Trophoblast cell (in vitro differentiated cells and primary cell): Measurements from ENCODE around the gene CFLAR.
"Not testable (repeated sequence)": the region's sequence is repeated elsewhere in the genome, so short reads cannot be mapped to it uniquely, and the experiment has no call there.

Experiments
- DNase-seq, 2 donors: peaks; one replicate each; pipeline ENCODE4 v3.0.0-alpha.2; 2016
- H2AFZ ChIP-seq: 2 replicates; pipeline ENCODE4 v1.6.1; 2013; ENCODE audit warnings: low read length, moderate library complexity, mild to moderate bottlenecking; ENCODE audit not compliant: insufficient read depth, poor library complexity
- H2AK5ac ChIP-seq: 2 replicates; pipeline ENCODE4 v1.6.1; 2013; ENCODE audit warnings: mild to moderate bottlenecking, low read length
- H2BK120ac ChIP-seq: 2 replicates; pipeline ENCODE4 v1.6.1; 2013; ENCODE audit warnings: low read length, mild to moderate bottlenecking, moderate library complexity; ENCODE audit not compliant: insufficient read depth, poor library complexity
- H2BK12ac ChIP-seq: 2 replicates; pipeline ENCODE4 v1.6.1; 2013; ENCODE audit warnings: mild to moderate bottlenecking, low read length, moderate library complexity
- H2BK5ac ChIP-seq: 2 replicates; pipeline ENCODE4 v1.6.1; 2013; ENCODE audit warnings: low read length, low read depth, moderate library complexity, mild to moderate bottlenecking; ENCODE audit not compliant: poor library complexity
- H3K14ac ChIP-seq: 2 replicates; pipeline ENCODE4 v1.6.1; 2013; ENCODE audit warnings: mild to moderate bottlenecking, low read length
- H3K18ac ChIP-seq: 2 replicates; pipeline ENCODE4 v1.6.1; 2013; ENCODE audit warnings: mild to moderate bottlenecking, low read length
- H3K23ac ChIP-seq: 2 replicates; pipeline ENCODE4 v1.6.1; 2013; ENCODE audit warnings: low read length
- H3K27ac ChIP-seq: 2 replicates; pipeline ENCODE4 v1.5.1; 2013; ENCODE audit warnings: low read depth, mild to moderate bottlenecking, inconsistent platforms, low read length, moderate library complexity
- H3K27me3 ChIP-seq: 2 replicates; pipeline ENCODE4 v1.6.1; 2013; ENCODE audit warnings: inconsistent platforms, mild to moderate bottlenecking, low read length, moderate library complexity; ENCODE audit not compliant: insufficient read depth
- H3K36me3 ChIP-seq, 2 experiments: 1 replicate in 1 of 2; 2 replicates in 1 of 2; pipeline ENCODE4 v1.6.1; 2013; ENCODE audit warnings: low read length in 2 of 2, mild to moderate bottlenecking in 2 of 2, moderate library complexity in 1 of 2; ENCODE audit not compliant: insufficient read depth in 2 of 2, control insufficient read depth in 1 of 2
- H3K4ac ChIP-seq: 2 replicates; pipeline ENCODE4 v1.6.1; 2013; ENCODE audit warnings: low read depth, mild to moderate bottlenecking, low read length, moderate library complexity
- H3K4me1 ChIP-seq, 2 experiments: 1 replicate in 1 of 2; 2 replicates in 1 of 2; pipeline ENCODE4 v1.6.1; 2013; ENCODE audit warnings: low read length in 2 of 2, mild to moderate bottlenecking in 2 of 2, moderate library complexity in 1 of 2; ENCODE audit not compliant: insufficient read depth in 2 of 2, control insufficient read depth in 1 of 2
- H3K4me2 ChIP-seq: 2 replicates; pipeline ENCODE4 v1.6.1; 2013; ENCODE audit warnings: inconsistent platforms, mild to moderate bottlenecking, low read length, moderate library complexity
- H3K4me3 ChIP-seq: 2 replicates; pipeline ENCODE4 v1.5.1; 2013; ENCODE audit warnings: mild to moderate bottlenecking, low read depth, low read length, inconsistent platforms
- H3K79me1 ChIP-seq: one replicate; pipeline ENCODE4 v1.6.1; 2013; ENCODE audit warnings: low read length
- H3K79me2 ChIP-seq: 2 replicates; pipeline ENCODE4 v1.6.1; 2013; ENCODE audit warnings: low read length, mild to moderate bottlenecking; ENCODE audit not compliant: control insufficient read depth, insufficient read depth, poor library complexity
- H3K9ac ChIP-seq: 2 replicates; pipeline ENCODE4 v1.6.1; 2013; ENCODE audit warnings: mild to moderate bottlenecking, low read length
- H3K9me3 ChIP-seq: 2 replicates; pipeline ENCODE4 v1.6.1; 2013; ENCODE audit warnings: low read depth, mild to moderate bottlenecking, control low read depth, inconsistent platforms, low read length; ENCODE audit not compliant: insufficient read depth
- H4K12ac ChIP-seq: 2 replicates; pipeline ENCODE4 v1.6.1; 2013; ENCODE audit warnings: low read depth, mild to moderate bottlenecking, low read length, moderate library complexity
- H4K8ac ChIP-seq: 2 replicates; pipeline ENCODE4 v1.6.1; 2013; ENCODE audit warnings: low read depth, mild to moderate bottlenecking, low read length, moderate library complexity
- H4K91ac ChIP-seq: one replicate; pipeline ENCODE4 v1.6.1; 2013; ENCODE audit warnings: low read depth, mild to moderate bottlenecking, low read length, moderate library complexity
- WGBS: extraction: QIAGEN DNeasy Blood & Tissue Kit; methylation state at CpG from one replicate; pipeline ENCODE4 v1.1.7; 2013; ENCODE audit warnings: missing lambda C conversion rate; ENCODE audit not compliant: insufficient read length, insufficient coverage; ENCODE audit errors: extremely low coverage; 5-methylcytosine and 5-hydroxymethylcytosine counted together

The CFLAR gene

DNA sequence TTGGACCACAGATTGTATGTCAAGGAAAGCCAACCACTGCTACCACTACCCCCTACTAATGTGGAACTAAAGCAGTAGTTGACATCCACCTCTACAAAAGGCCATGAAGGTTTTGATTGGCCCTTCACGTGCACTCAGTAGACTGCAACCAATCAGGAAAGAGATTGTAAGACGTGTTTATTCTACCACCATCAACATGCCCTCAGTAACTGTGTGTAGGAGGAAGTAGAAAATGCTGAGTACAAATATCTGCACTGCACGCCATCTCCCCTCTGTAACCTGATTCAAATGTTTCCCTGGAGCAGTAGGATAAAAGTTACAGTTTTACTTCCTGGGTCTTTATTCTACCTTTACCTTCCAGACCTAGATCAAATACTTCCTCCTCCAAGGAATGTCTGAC is 64.0 kb downstream of the CFLAR start:
- Histone ChIP-seq H4K8ac (no peak overlapping the region), H3K4ac (no peak overlapping the region), H3K36me3 (no peaks in the 10 kb centered on the region), H3K14ac (no peak overlapping the region), H4K91ac (no peak overlapping the region), H3K4me2 (no peak overlapping the region), H2BK12ac (no peak overlapping the region), H3K23ac (no peak overlapping the region), H3K4me1 (no peaks in the 10 kb centered on the region), H3K27ac (no peak overlapping the region), H3K27me3 (no peaks in the 10 kb centered on the region), H3K9me3 (peaks cover 9% of the 10 kb centered on the region), H2AK5ac (no peak overlapping the region), H3K18ac (no peak overlapping the region), H3K79me2 (no peaks in the 10 kb centered on the region), H3K4me3 (no peak overlapping the region), H2BK120ac (no peak overlapping the region), H4K12ac (no peak overlapping the region), H2AFZ (no peak overlapping the region), H3K79me1 (no peaks in the 10 kb centered on the region), H2BK5ac (no peak overlapping the region), H3K9ac (no peak overlapping the region)
- no CpG with 5 or more reads among the region's 3 CpGs for WGBS
- DNase-seq, result peak in 1 of 2 donors; percentile 28

DNA sequence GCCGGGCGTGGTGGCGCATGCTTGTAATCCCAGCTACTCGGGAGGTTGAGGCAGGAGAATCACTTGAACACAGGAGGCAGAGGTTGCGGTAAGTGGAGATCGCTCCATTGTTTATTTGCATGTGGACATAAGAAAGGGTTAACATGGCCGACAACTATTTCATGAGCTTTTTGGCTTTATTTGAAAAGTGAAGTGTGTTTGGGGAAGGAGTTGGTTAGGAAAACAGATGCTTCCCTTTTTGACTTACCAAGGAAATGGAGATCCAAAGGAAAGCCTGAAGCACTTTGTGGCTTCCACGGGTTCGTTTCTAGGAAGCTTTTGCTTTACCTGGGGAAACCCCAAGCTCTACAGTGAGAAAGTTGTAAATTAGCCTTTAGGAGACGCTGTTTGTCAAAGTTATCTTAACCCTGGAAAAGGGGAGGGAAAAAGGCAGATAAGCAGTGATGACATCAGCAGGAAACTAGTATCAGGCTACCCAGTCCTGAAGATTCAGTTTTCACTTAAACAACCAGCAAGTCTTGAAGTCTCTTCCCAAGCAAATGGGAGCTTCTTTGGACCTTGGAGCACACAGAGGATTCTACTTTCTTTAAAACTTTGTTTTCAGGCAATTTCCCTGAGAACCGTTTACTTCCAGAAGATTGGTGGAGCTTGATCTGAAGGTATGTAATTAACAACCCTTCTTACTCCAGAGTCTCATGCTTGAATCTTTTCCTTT is 66.8 kb downstream of the CFLAR start, which contains the start of gene CASP10:
Gene CASP10, plus strand, starts transcription at position 492 of the 715 bp plus-strand sequence. CDS start 2,637 bp downstream, outside the sequence.
- H3K4ac ChIP-seq, result no peak within 1 kb of the TSS
- no peaks in the 10 kb centered on the region for H3K36me3 ChIP-seq
- H3K4me3 ChIP-seq, result no peak within 1 kb of the TSS
- no peak within 1 kb of the TSS for H2BK12ac ChIP-seq
- peak within 1 kb of the TSS; percentile 24 for H3K4me2 ChIP-seq
- H2AK5ac ChIP-seq, result no peak within 1 kb of the TSS
- H3K79me2 ChIP-seq, result no peaks in the 10 kb centered on the region
- no peak within 1 kb of the TSS for H4K12ac ChIP-seq
- no peak within 1 kb of the TSS for H3K23ac ChIP-seq
- H3K4me1 ChIP-seq, result no peaks in the 10 kb centered on the region
- no peak within 1 kb of the TSS for H2BK5ac ChIP-seq
- no peak within 1 kb of the TSS for H4K91ac ChIP-seq
- no peak within 1 kb of the TSS for H3K9ac ChIP-seq
- no CpG with 5 or more reads among the region's 11 CpGs for WGBS
- H4K8ac ChIP-seq, result no peak within 1 kb of the TSS
- H3K79me1 ChIP-seq, result no peaks in the 10 kb centered on the region
- H2BK120ac ChIP-seq, result no peak within 1 kb of the TSS
- H3K9me3 ChIP-seq, result peaks cover 8% of the 10 kb centered on the region
- H3K27me3 ChIP-seq, result no peaks in the 10 kb centered on the region
- no peak within 1 kb of the TSS for H3K18ac ChIP-seq
- H3K27ac ChIP-seq, result no peak within 1 kb of the TSS
- no peak within 1 kb of the TSS for H3K14ac ChIP-seq
- no peak within 1 kb of the TSS for H2AFZ ChIP-seq
- DNase-seq, result peak; percentile 27 to 67

DNA sequence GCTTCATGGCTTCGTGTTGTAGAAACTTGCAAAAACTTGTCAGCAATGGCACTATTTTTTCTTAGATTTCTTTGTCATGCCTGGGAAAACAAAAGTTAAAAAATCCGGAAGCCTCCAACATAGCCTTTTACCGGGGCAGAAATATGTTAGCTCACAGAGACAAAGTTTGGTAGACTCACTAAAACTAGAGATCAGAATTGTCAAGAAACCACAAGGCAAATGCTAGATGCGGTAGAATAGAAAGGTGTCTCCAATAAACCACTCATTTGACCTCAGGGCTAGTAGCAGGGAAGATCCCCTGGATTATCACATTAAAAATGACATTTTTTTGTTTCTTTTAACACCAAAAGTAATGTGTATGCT is 67.4 kb downstream of the CFLAR start:
- no peak overlapping the region for H2AFZ ChIP-seq
- no CpG with 5 or more reads among the region's 4 CpGs for WGBS
- H3K27me3 ChIP-seq, result no peaks in the 10 kb centered on the region

DNA sequence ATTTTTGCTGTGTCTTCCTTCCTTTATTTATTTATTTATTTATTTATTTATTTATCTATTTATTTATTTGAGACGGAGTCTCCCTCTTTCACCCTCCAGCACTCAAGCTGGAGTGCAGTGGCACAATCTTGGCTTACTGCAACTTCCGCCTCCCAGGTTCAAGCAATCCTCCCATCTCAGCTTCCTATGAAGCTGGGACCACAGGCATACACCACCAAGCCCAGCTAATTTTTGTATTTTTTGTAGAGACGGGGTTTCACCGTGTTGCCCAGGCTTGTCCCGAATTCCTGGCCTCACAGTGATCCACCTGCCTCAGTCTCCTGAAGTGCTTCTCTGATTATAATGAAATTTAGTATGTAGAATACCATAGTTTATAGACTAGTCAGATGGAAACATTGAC is 67.9 kb downstream of the CFLAR start:
- H3K79me2 ChIP-seq, H3K23ac ChIP-seq, H3K36me3 ChIP-seq, H3K4me3 ChIP-seq, H2BK5ac ChIP-seq, H2BK12ac ChIP-seq, H3K9me3 ChIP-seq, DNase-seq, H3K79me1 ChIP-seq, H4K12ac ChIP-seq, H3K27me3 ChIP-seq, H3K14ac ChIP-seq, H3K9ac ChIP-seq, H4K8ac ChIP-seq, H3K4me1 ChIP-seq, H3K27ac ChIP-seq, H2AK5ac ChIP-seq, H3K4me2 ChIP-seq, H3K18ac ChIP-seq, H4K91ac ChIP-seq, H2BK120ac ChIP-seq, H3K4ac ChIP-seq, H2AFZ ChIP-seq: not testable (repeated sequence)
- WGBS, result no CpG with 5 or more reads among the region's 5 CpGs

More for the DNA sequence above, 67.4 kb downstream of the CFLAR start:
- Histone ChIP-seq H3K36me3 (no peaks in the 10 kb centered on the region), H3K14ac (no peak overlapping the region), H3K9ac (no peak overlapping the region), H2AK5ac (no peak overlapping the region), H3K27ac (no peak overlapping the region), H3K23ac (no peak overlapping the region), H2BK12ac (no peak overlapping the region), H4K8ac (no peak overlapping the region), H3K4me3 (no peak overlapping the region), H3K4me1 (no peaks in the 10 kb centered on the region), H3K9me3 (peaks cover 5% of the 10 kb centered on the region), H3K18ac (no peak overlapping the region), H3K4ac (no peak overlapping the region), H4K12ac (no peak overlapping the region), H3K79me2 (no peaks in the 10 kb centered on the region), H3K4me2 (no peak overlapping the region), H3K79me1 (no peaks in the 10 kb centered on the region), H2BK5ac (no peak overlapping the region), H4K91ac (no peak overlapping the region), H2BK120ac (no peak overlapping the region)
- no peak for DNase-seq
